Islet precursor cell (in vitro differentiated cells): ENCODE measurements around the gene CCDC80.

Source experiments
- DNase-seq: peaks from one replicate; pipeline ENCODE4 v3.0.0-alpha.2; 2018

Gene CCDC80

GRCh38 chr3:112582244-112582874 is 58.6 kb downstream of the CCDC80 start:
- DNase-seq, result no peak

DNA sequence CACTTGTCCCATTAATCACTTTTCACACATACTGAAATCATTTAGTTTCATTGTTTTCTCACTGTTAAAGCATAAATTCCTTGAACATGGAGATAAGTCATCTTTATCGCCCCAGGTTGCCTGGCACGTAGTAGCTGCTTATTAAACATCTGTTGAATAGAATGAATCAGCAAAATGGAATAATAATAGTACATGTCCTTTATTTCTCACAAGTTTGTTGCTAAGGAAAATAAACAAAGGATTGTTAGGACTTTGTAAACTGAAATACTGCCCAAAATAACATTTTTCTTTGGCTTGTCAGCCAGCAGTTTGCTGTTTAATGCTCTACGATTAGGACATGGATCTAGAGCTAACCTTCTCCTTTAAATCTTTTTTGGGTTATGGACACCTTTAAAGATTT is 61.2 kb downstream of the CCDC80 start:
- DNase-seq, result no peak

DNA sequence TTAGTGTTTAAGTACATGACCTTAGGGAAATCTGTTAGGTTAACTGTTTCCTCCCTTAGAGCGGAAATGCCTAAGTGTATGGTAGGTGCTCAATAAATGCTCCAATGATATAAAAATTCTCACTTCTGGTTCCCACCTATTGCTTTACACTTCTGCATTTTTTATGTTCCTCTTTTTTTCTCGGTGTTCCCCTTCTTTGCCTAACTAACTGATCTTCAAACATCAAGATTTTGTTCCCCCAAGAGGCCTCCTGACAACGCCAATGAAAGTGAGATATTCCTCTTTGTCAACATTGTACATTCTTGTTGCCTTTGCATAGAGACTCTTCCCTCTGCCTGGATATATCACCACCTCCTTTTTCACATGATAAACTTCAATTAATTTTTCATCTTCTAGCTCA is 61.7 kb downstream of the CCDC80 start:
- DNase-seq, result no peak

DNA sequence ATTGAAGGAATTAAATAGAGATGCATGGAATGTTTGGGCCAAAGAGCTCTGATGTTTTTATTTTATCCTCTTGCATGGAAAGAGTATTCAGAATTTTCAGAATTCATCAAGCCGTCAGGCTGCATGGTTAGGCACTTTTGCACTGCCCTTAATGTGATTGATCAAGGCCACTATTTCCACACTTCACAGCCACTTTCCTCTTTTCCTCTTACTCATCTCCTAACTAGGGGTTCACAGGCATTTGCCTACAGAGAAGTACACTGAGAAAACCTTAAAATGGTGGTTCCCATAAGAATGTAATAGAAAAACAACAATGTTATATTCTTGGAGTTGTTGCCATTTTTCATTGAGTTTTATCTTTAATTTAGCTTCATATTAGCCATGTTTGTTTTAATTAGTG is 68.2 kb downstream of the CCDC80 start:
- DNase-seq, result no peak

DNA sequence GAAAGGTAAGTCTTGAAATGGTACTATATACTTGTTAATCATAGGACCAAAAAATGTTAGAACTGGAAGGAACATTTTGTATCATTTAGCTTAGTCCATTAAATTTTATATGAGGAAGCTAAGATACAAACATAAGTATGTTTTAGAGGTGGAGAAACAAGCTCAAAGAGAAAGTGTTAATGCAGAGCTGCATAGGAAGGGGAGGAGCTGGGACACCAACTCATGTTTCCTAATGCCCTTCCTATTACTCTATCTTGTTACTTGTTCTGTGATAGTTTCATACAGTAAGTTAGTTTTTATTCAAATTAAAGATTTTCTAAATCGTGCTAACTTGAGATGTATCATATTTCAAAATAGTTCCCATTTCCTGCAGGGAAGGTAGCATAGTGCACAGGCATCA is 71.7 kb downstream of the CCDC80 start:
- DNase-seq, result no peak

DNA sequence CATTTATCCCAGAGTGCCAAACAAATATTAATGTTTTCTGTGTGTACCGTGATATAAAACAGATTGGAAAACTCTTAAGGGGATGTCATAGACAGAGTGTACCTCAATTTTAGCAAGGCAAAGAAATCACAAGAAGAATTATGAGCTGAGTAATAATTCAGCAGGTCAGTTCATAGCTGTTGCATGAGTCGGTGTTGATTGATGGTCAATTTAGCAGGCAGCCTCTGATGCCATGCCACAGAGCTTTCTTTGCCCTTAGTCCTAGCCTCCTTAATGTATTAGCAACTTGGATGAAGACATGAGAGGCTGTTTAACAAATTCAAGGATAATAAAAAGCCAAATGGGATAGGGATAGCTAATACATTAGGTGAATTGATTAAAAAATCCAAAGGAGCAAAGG is 72.3 kb downstream of the CCDC80 start:
- no peak for DNase-seq

GRCh38 chr3:112564940-112565305 is 76.0 kb downstream of the CCDC80 start:
- no peak for DNase-seq

- DNase-seq, result peak; percentile 66
Observed at GRCh38 chr3:112564247-112564939, 76.5 kb downstream of the CCDC80 start.

GRCh38 chr3:112561734-112562529 is 79.0 kb downstream of the CCDC80 start, which contains the start of the genes ATG3 and SLC35A5:
Gene ATG3 (minus strand): TSS chr3:112561962. CDS start chr3:112561528, 434 bp downstream.
Gene SLC35A5 (plus strand): TSS chr3:112562045. CDS start chr3:112563404, 1,359 bp downstream.
- peak; percentile 99 for DNase-seq

GRCh38 chr3:112561484-112561733 is 79.5 kb downstream of the CCDC80 start:
- peak; percentile 85 for DNase-seq

GRCh38 chr3:112560721-112561483 is 80.0 kb downstream of the CCDC80 start:
- DNase-seq, result no peak

DNA sequence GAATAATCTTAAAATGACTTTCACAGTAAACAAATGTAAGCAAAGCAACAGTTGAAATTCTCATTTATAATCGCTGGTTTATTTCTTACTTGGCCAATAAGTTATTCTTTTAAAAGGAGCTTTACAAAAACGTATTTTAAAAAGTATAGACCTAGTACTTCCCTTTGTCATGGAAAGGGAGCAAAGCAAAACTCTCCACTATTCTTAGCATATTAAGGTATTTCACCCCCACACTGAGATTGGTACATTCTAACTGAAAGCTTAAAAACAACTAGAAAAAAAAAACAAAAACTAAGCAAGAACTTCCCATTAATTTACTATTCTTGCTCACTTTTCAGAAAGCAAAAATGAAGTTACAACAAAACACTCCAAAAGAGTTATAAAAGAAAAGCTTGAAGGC is 80.6 kb downstream of the CCDC80 start:
- no peak for DNase-seq

GRCh38 chr3:112557976-112558375 is 83.0 kb downstream of the CCDC80 start:
- no peak for DNase-seq

DNA sequence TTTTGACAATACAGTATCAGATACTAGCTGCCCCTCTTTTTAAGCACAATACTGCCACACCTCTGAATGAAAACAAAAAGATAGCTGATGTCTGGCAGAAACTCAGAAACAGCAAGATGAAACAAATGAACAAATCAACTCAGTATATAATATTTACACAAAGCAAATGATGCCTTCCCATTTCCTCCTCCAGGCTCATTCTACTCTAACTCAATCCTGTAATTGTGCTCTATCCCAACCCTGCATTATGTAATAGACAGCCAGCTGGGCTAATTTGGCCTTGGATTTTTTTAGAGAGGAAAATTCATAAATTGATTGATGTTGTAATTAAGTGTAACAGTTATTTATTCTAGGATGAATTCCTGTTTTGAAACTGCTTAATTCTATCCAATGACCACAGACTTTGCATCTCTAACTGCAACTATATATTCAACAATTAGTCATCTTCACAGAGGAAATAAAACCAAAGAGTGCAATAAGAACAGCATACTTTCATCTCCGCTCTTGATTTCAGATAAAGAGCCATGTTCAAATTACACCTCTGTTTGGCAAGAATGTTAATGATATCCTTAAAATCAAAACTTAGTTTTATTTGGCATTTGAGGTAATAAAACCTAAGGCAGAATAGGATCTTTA is 85.3 kb downstream of the CCDC80 start:
- DNase-seq, result no peak

GRCh38 chr3:112550859-112551258 is 90.1 kb downstream of the CCDC80 start:
- DNase-seq, result no peak
